Left lung (tissue), 10 donors: ENCODE measurements around the gene LRRC28. TPM values are rescaled to one million over a fixed set of nuclear protein-coding genes. Genes with fewer than 3 reads are reported as not detected.

Source experiments
- ATAC-seq: fragments of 200-7000 bp; cut with Tn5 transposase; one replicate; pipeline ENCODE4 v1.9.1; 2020; ENCODE audit warnings: moderate library complexity
- DNase-seq, 4 donors: peaks; one replicate each; pipeline ENCODE4 v3.0.0-alpha.2; 2013 to 2020
- H3K27ac ChIP-seq, 2 donors: fragments of 200-600 bp; sonication (generic) in 1 of 2; one replicate each; pipeline versions ENCODE4 v1.5.0 to v1.8.0; 2020 to 2021
- H3K27me3 ChIP-seq, 2 donors: fragments of 200-600 bp; sonication (generic) in 1 of 2; one replicate each; pipeline versions ENCODE4 v1.5.0 to v1.8.0; 2020 to 2021
- H3K36me3 ChIP-seq, 2 donors: fragments of 200-600 bp; sonication (generic) in 1 of 2; one replicate each; pipeline versions ENCODE4 v1.5.0 to v1.8.0; 2020 to 2021
- H3K4me1 ChIP-seq, 2 donors: fragments of 200-600 bp; one replicate each; pipeline ENCODE4 v1.8.0; 2021
- H3K4me3 ChIP-seq, 2 donors: fragments of 200-600 bp; sonication (generic) in 1 of 2; one replicate each; pipeline versions ENCODE4 v1.5.0 to v1.8.0; 2020 to 2021; ENCODE audit warnings: mild to moderate bottlenecking in 1 of 2
- H3K9me3 ChIP-seq, 2 donors: fragments of 200-600 bp; sonication (generic) in 1 of 2; one replicate each; pipeline versions ENCODE4 v1.5.0 to v1.8.0; 2020 to 2021
- intact Hi-C, 2 donors: fragments of 100-400 bp; cut with DNase I; formaldehyde crosslinking; loops; one replicate each; pipeline versions ENCODE4 v1.11.2 to v1.14.2; 2022
- polyA plus RNA-seq, 6 donors: library from polyadenylated mRNA; unstranded; fragments of 120-200 nt; gene quantifications; one replicate each; pipeline ENCODE4 v1.2.1, GENCODE V29; 2013; ENCODE audit not compliant: insufficient read length in 6 of 6
- total RNA-seq, 2 donors: library from RNA; stranded (reverse); fragmentation: NEBNext Ultra II Directional; extraction: Animal tissue kit (Norgen Biotek cat#: 25700); gene quantifications; one replicate each; pipeline ENCODE4 v1.2.1, GENCODE V29; 2021
- TF ChIP-seq, protein P1 (sequence below), 2 donors: fragments of 200-600 bp; sonication (generic) in 1 of 2; IDR thresholded peaks; one replicate each; pipeline versions ENCODE4 v1.5.0 to v1.8.0; 2021; ENCODE audit warnings: antibody characterized with exemption in 2 of 2
- donor health status: DM: no; HTN: yes; CAD: no.
- donor health status: DM: no; HTN: no; CAD: no.

Gene LRRC28
- total and polyA plus RNA-seq, 8 donors, result 14.9 to 29.7 (median 25.0) TPM

DNA sequence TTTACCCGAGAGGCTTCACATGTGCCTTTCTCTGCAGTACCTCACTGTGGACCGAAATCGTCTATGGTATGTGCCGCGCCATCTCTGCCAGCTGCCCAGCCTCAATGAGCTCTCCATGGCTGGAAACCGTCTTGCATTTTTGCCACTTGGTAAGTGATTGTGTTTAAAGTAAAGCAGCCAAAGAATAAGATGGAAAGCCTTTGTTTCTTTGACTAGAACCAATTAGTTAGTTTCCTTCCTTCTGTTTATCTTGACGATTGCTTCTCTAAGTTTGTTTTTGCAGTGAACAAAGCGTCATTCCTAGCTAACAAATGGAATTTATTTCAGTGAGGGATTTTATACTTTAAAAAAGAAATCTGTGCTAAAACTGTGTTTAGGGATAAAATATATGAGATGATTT, 82.7 kb downstream of the LRRC28 start:
- DNase-seq (no peak), ATAC-seq (no peak)
- Histone ChIP-seq H3K27ac (no peak overlapping the region), H3K4me1 (no peaks in the 10 kb centered on the region), H3K36me3 (no peaks in the 10 kb centered on the region), H3K9me3 (no peaks in the 10 kb centered on the region), H3K4me3 (no peak overlapping the region), H3K27me3 (no peaks in the 10 kb centered on the region)
- TF ChIP-seq, protein P1, sequence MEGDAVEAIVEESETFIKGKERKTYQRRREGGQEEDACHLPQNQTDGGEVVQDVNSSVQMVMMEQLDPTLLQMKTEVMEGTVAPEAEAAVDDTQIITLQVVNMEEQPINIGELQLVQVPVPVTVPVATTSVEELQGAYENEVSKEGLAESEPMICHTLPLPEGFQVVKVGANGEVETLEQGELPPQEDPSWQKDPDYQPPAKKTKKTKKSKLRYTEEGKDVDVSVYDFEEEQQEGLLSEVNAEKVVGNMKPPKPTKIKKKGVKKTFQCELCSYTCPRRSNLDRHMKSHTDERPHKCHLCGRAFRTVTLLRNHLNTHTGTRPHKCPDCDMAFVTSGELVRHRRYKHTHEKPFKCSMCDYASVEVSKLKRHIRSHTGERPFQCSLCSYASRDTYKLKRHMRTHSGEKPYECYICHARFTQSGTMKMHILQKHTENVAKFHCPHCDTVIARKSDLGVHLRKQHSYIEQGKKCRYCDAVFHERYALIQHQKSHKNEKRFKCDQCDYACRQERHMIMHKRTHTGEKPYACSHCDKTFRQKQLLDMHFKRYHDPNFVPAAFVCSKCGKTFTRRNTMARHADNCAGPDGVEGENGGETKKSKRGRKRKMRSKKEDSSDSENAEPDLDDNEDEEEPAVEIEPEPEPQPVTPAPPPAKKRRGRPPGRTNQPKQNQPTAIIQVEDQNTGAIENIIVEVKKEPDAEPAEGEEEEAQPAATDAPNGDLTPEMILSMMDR (IDR thresholded peaks at IDR 0.05), result no peak
- intact Hi-C loops, result no loop called here

DNA sequence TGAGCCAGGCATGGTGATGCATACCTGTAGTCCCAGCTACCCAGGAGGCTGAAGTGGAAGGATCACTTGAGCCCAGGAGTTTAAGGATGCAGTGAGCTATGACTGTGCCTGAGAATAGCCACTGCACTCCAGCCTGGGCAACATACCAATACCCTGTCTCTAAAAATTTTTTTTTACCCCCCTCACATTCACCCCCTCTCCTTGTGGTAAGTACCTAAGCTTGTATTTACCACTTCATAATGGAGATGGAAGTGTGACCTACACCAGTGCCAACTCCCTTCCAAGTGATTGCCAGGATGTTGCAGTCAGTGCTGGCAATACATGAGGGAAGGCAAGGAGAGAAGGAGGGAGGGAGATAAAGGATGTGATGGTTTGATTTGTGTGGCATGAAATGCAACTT, 84.2 kb downstream of the LRRC28 start:
- H3K27me3 ChIP-seq, result no peaks in the 10 kb centered on the region
- TF ChIP-seq, protein P1 (IDR thresholded peaks at IDR 0.05), result no peak
- intact Hi-C loops, result no loop called here
- H3K4me3 ChIP-seq, result no peak overlapping the region
- no peaks in the 10 kb centered on the region for H3K4me1 ChIP-seq
- no peak for ATAC-seq
- no peak for DNase-seq
- H3K36me3 ChIP-seq, result no peaks in the 10 kb centered on the region
- no peaks in the 10 kb centered on the region for H3K9me3 ChIP-seq
- no peak overlapping the region for H3K27ac ChIP-seq

DNA sequence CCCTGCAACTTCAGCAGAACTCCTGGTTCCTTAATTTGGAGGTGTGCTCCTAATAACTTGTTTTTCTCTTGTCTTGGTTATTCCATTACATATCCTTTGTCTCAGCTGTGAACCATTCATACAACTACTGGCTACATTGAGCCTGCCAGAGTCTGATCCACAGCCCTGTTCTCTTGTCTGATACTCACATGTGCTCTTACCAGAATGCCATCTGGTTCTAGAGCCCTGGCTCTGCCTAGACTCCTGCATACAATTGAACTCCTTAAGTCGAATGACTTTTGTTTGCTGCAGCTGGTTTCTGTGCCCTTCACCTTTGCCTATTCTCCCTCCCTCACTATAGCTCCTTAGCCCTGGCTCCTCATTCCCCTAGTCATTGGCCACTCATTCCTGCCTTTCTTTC, 85.5 kb downstream of the LRRC28 start:
- Histone ChIP-seq H3K4me3 (no peak overlapping the region), H3K27ac (no peak overlapping the region), H3K4me1 (no peaks in the 10 kb centered on the region), H3K9me3 (no peaks in the 10 kb centered on the region), H3K27me3 (no peaks in the 10 kb centered on the region), H3K36me3 (no peaks in the 10 kb centered on the region)
- TF ChIP-seq, protein P1 (IDR thresholded peaks at IDR 0.05), result no peak
- ATAC-seq (no peak), DNase-seq (no peak)
- intact Hi-C loops, result no loop called here

DNA sequence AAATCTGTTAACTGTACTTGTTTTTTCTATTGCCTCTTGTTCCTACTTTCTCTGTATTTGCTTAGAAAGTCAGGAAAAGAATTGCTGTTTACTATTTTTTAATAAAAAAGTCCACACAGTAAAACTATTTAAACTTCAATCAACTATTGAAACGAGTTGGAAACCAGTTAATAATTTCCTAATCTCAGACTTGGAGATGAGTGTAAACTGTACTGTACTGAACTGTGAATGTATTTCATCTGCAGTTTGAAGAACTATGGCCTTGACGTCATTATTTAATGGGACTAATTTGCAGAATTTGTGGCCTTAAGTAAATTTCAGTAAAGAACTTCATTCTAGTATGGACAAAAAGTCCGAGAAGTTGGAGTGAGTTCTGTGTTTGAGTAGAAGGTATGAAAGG, 89.1 kb downstream of the LRRC28 start:
- TF ChIP-seq, protein P1 (IDR thresholded peaks at IDR 0.05), result no peak
- intact Hi-C loops, result no loop called here
- ATAC-seq, result no peak

DNA sequence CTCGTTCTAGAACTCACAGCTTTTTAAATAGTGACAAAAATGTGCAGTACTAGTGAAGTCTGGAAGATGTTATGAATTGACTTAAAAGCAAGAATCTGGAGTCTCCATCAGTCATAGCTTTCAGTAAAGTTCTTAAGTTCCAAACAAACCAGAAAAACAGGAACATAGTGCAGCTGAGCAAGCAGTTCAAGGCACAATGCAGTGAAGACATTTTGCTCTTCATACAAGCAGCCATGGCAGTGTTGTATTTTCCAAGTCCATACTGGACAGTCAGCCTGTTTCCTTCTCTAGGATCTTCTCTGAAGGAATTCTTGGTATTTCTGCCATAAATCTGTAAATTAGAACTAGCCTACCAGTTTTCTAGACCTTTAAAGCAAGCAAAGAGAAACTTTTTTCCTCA, 90.5 kb downstream of the LRRC28 start:
- ATAC-seq (no peak), DNase-seq (no peak)
- H3K36me3 ChIP-seq, result no peaks in the 10 kb centered on the region
- H3K27me3 ChIP-seq, result no peaks in the 10 kb centered on the region
- no peak overlapping the region for H3K4me3 ChIP-seq
- no peaks in the 10 kb centered on the region for H3K9me3 ChIP-seq
- intact Hi-C loops, result no loop called here
- H3K27ac ChIP-seq, result no peak overlapping the region
- no peaks in the 10 kb centered on the region for H3K4me1 ChIP-seq
- TF ChIP-seq, protein P1 (IDR thresholded peaks at IDR 0.05), result no peak

More for the DNA sequence above, 89.1 kb downstream of the LRRC28 start:
- no peak overlapping the region for H3K27ac ChIP-seq
- no peaks in the 10 kb centered on the region for H3K27me3 ChIP-seq
- no peaks in the 10 kb centered on the region for H3K9me3 ChIP-seq
- no peaks in the 10 kb centered on the region for H3K4me1 ChIP-seq
- no peak overlapping the region for H3K4me3 ChIP-seq
- H3K36me3 ChIP-seq, result no peaks in the 10 kb centered on the region
- DNase-seq, result no peak
